ENCODE results near the gene ZNF773.
"Not testable (repeated sequence)": the region's sequence is repeated elsewhere in the genome, so short reads cannot be mapped to it uniquely, and the experiment has no call there.

The ZNF773 gene

GRCh38 chr19:57499680-57500395, at the start of gene ZNF773:
Gene ZNF773, plus strand, starts transcription at chr19:57499938. Its CDS starts 143 bp downstream, at chr19:57500081.
- DNase-seq (ENCODE audit: low spot score), result peak; percentile 93

GRCh38 chr19:57452307-57452706, 47.4 kb upstream of the ZNF773 start:
- no peak for DNase-seq (ENCODE audit: low spot score)

- no peak for DNase-seq (ENCODE audit: low spot score)
These were observed 33.9 kb upstream of the ZNF773 start for GRCh38 chr19:57465680-57466381.

- no peak for DNase-seq (ENCODE audit: low spot score)
These were observed 33.2 kb upstream of the ZNF773 start for GRCh38 chr19:57466489-57466888.

GRCh38 chr19:57473646-57474045, 26.1 kb upstream of the ZNF773 start:
- no peak for DNase-seq (ENCODE audit: low spot score)

- DNase-seq (ENCODE audit: low spot score), result peak; percentile 97
These were observed 22.3 kb upstream of the ZNF773 start, which contains the start of gene ZNF772 for GRCh38 chr19:57477191-57478008. Gene ZNF772, minus strand, starts transcription at chr19:57477566. Its CDS starts 257 bp downstream, at chr19:57477309.

- DNase-seq (ENCODE audit: low spot score), result peak; percentile 94
These were observed 12.1 kb upstream of the ZNF773 start, which contains the start of gene ZNF419 for GRCh38 chr19:57487477-57488298. Gene ZNF419, plus strand, starts transcription at chr19:57487750. Its CDS starts 201 bp downstream, at chr19:57487951.

- not testable (repeated sequence) for DNase-seq (ENCODE audit: low spot score)
These were observed 11.5 kb upstream of the ZNF773 start for GRCh38 chr19:57488299-57488644.

GRCh38 chr19:57499332-57499679, 432 bp upstream of the ZNF773 start:
- not testable (repeated sequence) for DNase-seq (ENCODE audit: low spot score)

GRCh38 chr19:57500400-57500799, 662 bp downstream of the ZNF773 start:
- DNase-seq (ENCODE audit: low spot score), result not testable (repeated sequence)

GRCh38 chr19:57506163-57506562, 6.4 kb downstream of the ZNF773 start:
- no peak for DNase-seq (ENCODE audit: low spot score)

GRCh38 chr19:57511484-57511883, 11.7 kb downstream of the ZNF773 start:
- no peak for DNase-seq (ENCODE audit: low spot score)

GRCh38 chr19:57512845-57513244, 13.1 kb downstream of the ZNF773 start:
- no peak for DNase-seq (ENCODE audit: low spot score)

GRCh38 chr19:57515255-57515654, 15.5 kb downstream of the ZNF773 start:
- DNase-seq (ENCODE audit: low spot score), result peak; percentile 39

GRCh38 chr19:57518021-57518420, 18.3 kb downstream of the ZNF773 start:
- DNase-seq (ENCODE audit: low spot score), result not testable (repeated sequence)

GRCh38 chr19:57527136-57527881, 27.6 kb downstream of the ZNF773 start, which contains the start of gene ZNF549:
Gene ZNF549, plus strand, starts transcription at chr19:57527356. Its CDS starts 218 bp downstream, at chr19:57527574.
- peak; percentile 89 for DNase-seq (ENCODE audit: low spot score)

GRCh38 chr19:57537953-57538547, 38.3 kb downstream of the ZNF773 start:
- no peak for DNase-seq (ENCODE audit: low spot score)

GRCh38 chr19:57546513-57546912, 46.8 kb downstream of the ZNF773 start:
- DNase-seq (ENCODE audit: low spot score), result no peak

- DNase-seq (ENCODE audit: low spot score), result no peak
These were observed 52.7 kb downstream of the ZNF773 start for GRCh38 chr19:57552432-57552831.

GRCh38 chr19:57557659-57558058, 57.9 kb downstream of the ZNF773 start:
- DNase-seq (ENCODE audit: low spot score), result no peak
